ENCODE results near the gene SHANK1.

Gene SHANK1

DNA sequence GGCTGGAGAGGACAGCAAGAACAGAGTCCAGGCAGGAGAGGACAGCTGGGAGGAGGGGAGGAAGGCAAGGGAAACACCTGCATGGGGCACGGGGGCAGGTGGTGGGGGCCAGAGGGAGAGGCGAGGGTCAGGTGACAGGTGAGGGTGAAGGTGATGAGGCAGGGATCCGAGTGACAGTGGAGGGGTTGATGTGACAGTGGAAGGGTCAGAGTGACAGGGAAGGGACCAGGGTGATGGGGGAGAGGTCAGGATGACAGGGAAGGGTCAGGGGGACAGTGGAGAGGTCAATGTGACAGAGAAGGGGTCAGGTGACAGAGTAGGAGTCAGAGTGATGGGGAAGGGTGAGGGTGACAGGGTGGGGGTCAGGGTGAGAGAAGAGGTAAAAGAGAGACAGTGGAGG, 41.3 kb downstream of the SHANK1 start:
- peaks cover 36% of the 10 kb centered on the region for H3K27me3 ChIP-seq (ENCODE audit: control insufficient read depth, insufficient read depth, low read length)
- H3K4me3 ChIP-seq (ENCODE audit: low read depth, low read length), result no peak overlapping the region
- H3K9me3 ChIP-seq (ENCODE audit: control insufficient read depth, insufficient read depth, low read length), result no peaks in the 10 kb centered on the region
- H3K27ac ChIP-seq (ENCODE audit: low read depth, low read length), result no peak overlapping the region
- H3K4me1 ChIP-seq (ENCODE audit: control insufficient read depth, insufficient read depth, low read length), result peaks cover 6% of the 10 kb centered on the region
- no peak overlapping the region for H3K9ac ChIP-seq (ENCODE audit: low read depth, low read length)
- no peaks in the 10 kb centered on the region for H3K36me3 ChIP-seq (ENCODE audit: control insufficient read depth, insufficient read depth, low read length)

DNA sequence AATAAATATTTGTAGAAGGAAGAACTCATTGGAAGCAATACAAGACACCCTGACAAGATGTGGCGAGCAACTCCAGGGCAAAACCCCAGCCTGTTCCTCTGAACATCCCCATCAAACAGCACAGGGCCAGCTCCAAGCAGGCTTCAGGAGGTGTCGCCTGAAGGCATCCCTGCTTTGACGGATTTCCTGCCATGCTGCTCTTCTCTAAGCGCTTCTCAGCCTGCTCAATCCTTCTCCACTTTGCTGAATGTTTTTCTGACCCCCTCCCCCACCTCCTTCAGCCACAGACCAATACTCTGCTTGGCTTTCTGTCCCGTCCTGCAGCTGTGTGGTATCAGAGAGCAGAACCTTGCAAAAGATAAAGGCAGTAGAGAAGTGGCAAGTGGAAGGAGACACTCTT, 42.0 kb downstream of the SHANK1 start:
- Histone ChIP-seq H3K4me3 (ENCODE audit: low read depth, low read length) (no peak overlapping the region), H3K9ac (ENCODE audit: low read depth, low read length) (no peak overlapping the region), H3K27me3 (ENCODE audit: control insufficient read depth, insufficient read depth, low read length) (peaks cover 36% of the 10 kb centered on the region), H3K36me3 (ENCODE audit: control insufficient read depth, insufficient read depth, low read length) (no peaks in the 10 kb centered on the region), H3K4me1 (ENCODE audit: control insufficient read depth, insufficient read depth, low read length) (peaks cover 8% of the 10 kb centered on the region), H3K27ac (ENCODE audit: low read depth, low read length) (peak overlapping the region; percentile 14), H3K9me3 (ENCODE audit: control insufficient read depth, insufficient read depth, low read length) (no peaks in the 10 kb centered on the region)

DNA sequence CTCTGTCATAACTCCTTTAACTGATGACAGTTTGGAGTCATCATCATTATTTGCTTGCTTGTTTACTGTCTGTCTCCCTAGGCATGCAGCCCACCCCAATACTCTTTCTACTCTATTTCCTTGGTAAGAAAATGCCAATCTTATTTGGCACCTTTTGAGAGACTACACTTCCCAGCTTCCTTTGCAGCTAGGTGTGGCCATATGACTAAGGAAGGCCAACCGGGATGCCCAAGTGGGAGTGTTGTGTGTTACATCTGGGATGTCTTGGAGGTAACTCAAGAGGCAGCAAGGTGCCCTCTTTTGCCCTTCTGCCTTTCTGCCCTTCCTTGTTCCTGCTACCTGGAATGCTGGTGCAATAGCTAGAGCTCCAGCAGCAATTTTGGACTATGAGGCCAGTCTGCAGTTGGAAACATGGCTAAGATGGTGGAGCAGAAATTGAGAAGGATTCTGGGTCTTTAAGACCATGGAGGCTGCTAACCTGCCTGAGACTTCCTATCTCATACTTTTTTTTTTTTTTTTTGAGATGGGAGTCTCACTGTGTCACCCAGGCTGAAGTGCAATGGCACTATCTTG, 42.9 kb downstream of the SHANK1 start:
- Histone ChIP-seq H3K27me3 (ENCODE audit: control insufficient read depth, insufficient read depth, low read length) (peaks cover 40% of the 10 kb centered on the region), H3K9me3 (ENCODE audit: control insufficient read depth, insufficient read depth, low read length) (no peaks in the 10 kb centered on the region), H3K4me3 (ENCODE audit: low read depth, low read length) (no peak overlapping the region), H3K4me1 (ENCODE audit: control insufficient read depth, insufficient read depth, low read length) (peaks cover 8% of the 10 kb centered on the region), H3K9ac (ENCODE audit: low read depth, low read length) (no peak overlapping the region), H3K36me3 (ENCODE audit: control insufficient read depth, insufficient read depth, low read length) (no peaks in the 10 kb centered on the region), H3K27ac (ENCODE audit: low read depth, low read length) (no peak overlapping the region)

GRCh38 chr19:50673118-50673517, 46.5 kb downstream of the SHANK1 start:
- Histone ChIP-seq H3K4me3 (ENCODE audit: low read depth, low read length) (no peak overlapping the region), H3K4me1 (ENCODE audit: control insufficient read depth, insufficient read depth, low read length) (peaks cover 8% of the 10 kb centered on the region), H3K27ac (ENCODE audit: low read depth, low read length) (no peak overlapping the region), H3K27me3 (ENCODE audit: control insufficient read depth, insufficient read depth, low read length) (peaks cover 42% of the 10 kb centered on the region), H3K9ac (ENCODE audit: low read depth, low read length) (no peak overlapping the region), H3K36me3 (ENCODE audit: control insufficient read depth, insufficient read depth, low read length) (no peaks in the 10 kb centered on the region), H3K9me3 (ENCODE audit: control insufficient read depth, insufficient read depth, low read length) (no peaks in the 10 kb centered on the region)

- no peak overlapping the region for H3K9ac ChIP-seq (ENCODE audit: low read depth, low read length)
- H3K27me3 ChIP-seq (ENCODE audit: control insufficient read depth, insufficient read depth, low read length), result peaks cover 65% of the 10 kb centered on the region
- no peak overlapping the region for H3K27ac ChIP-seq (ENCODE audit: low read depth, low read length)
- no peaks in the 10 kb centered on the region for H3K36me3 ChIP-seq (ENCODE audit: control insufficient read depth, insufficient read depth, low read length)
- H3K4me1 ChIP-seq (ENCODE audit: control insufficient read depth, insufficient read depth, low read length), result 0 out of 2 replicates have a peak, but pooled peaks cover 3% of the 10 kb centered on the region
- H3K9me3 ChIP-seq (ENCODE audit: control insufficient read depth, insufficient read depth, low read length), result no peaks in the 10 kb centered on the region
- no peak overlapping the region for H3K4me3 ChIP-seq (ENCODE audit: low read depth, low read length)
Measured at GRCh38 chr19:50670102-50670380, 49.6 kb downstream of the SHANK1 start.

- 0 out of 2 replicates have a peak, but pooled peaks cover 3% of the 10 kb centered on the region for H3K4me1 ChIP-seq (ENCODE audit: control insufficient read depth, insufficient read depth, low read length)
- no peak overlapping the region for H3K4me3 ChIP-seq (ENCODE audit: low read depth, low read length)
- peaks cover 65% of the 10 kb centered on the region for H3K27me3 ChIP-seq (ENCODE audit: control insufficient read depth, insufficient read depth, low read length)
- H3K36me3 ChIP-seq (ENCODE audit: control insufficient read depth, insufficient read depth, low read length), result no peaks in the 10 kb centered on the region
- H3K9ac ChIP-seq (ENCODE audit: low read depth, low read length), result no peak overlapping the region
- no peak overlapping the region for H3K27ac ChIP-seq (ENCODE audit: low read depth, low read length)
- H3K9me3 ChIP-seq (ENCODE audit: control insufficient read depth, insufficient read depth, low read length), result no peaks in the 10 kb centered on the region
Measured at GRCh38 chr19:50669302-50670101, 50.1 kb downstream of the SHANK1 start.

- no peak overlapping the region for H3K27ac ChIP-seq (ENCODE audit: low read depth, low read length)
- H3K27me3 ChIP-seq (ENCODE audit: control insufficient read depth, insufficient read depth, low read length), result peaks cover 62% of the 10 kb centered on the region
- no peaks in the 10 kb centered on the region for H3K36me3 ChIP-seq (ENCODE audit: control insufficient read depth, insufficient read depth, low read length)
- 0 out of 2 replicates have a peak, but pooled peaks cover 3% of the 10 kb centered on the region for H3K4me1 ChIP-seq (ENCODE audit: control insufficient read depth, insufficient read depth, low read length)
- H3K9ac ChIP-seq (ENCODE audit: low read depth, low read length), result no peak overlapping the region
- H3K9me3 ChIP-seq (ENCODE audit: control insufficient read depth, insufficient read depth, low read length), result no peaks in the 10 kb centered on the region
- no peak overlapping the region for H3K4me3 ChIP-seq (ENCODE audit: low read depth, low read length)
Measured at GRCh38 chr19:50668879-50669278, 50.7 kb downstream of the SHANK1 start.

- Histone ChIP-seq H3K4me1 (ENCODE audit: control insufficient read depth, insufficient read depth, low read length) (0 out of 2 replicates have a peak, but pooled peaks cover 3% of the 10 kb centered on the region), H3K9ac (ENCODE audit: low read depth, low read length) (no peak overlapping the region), H3K27ac (ENCODE audit: low read depth, low read length) (no peak overlapping the region), H3K36me3 (ENCODE audit: control insufficient read depth, insufficient read depth, low read length) (no peaks in the 10 kb centered on the region), H3K4me3 (ENCODE audit: low read depth, low read length) (peak overlapping the region; percentile 32; the same call in 1 of the 2 replicates), H3K27me3 (ENCODE audit: control insufficient read depth, insufficient read depth, low read length) (peaks cover 61% of the 10 kb centered on the region), H3K9me3 (ENCODE audit: control insufficient read depth, insufficient read depth, low read length) (no peaks in the 10 kb centered on the region)
Measured at GRCh38 chr19:50668416-50668815, 51.2 kb downstream of the SHANK1 start.

- Histone ChIP-seq H3K27ac (ENCODE audit: low read depth, low read length) (no peak overlapping the region), H3K9ac (ENCODE audit: low read depth, low read length) (no peak overlapping the region), H3K27me3 (ENCODE audit: control insufficient read depth, insufficient read depth, low read length) (peaks cover 55% of the 10 kb centered on the region), H3K36me3 (ENCODE audit: control insufficient read depth, insufficient read depth, low read length) (no peaks in the 10 kb centered on the region), H3K9me3 (ENCODE audit: control insufficient read depth, insufficient read depth, low read length) (no peaks in the 10 kb centered on the region), H3K4me3 (ENCODE audit: low read depth, low read length) (no peak overlapping the region; the same call in 1 of the 2 replicates), H3K4me1 (ENCODE audit: control insufficient read depth, insufficient read depth, low read length) (no peaks in the 10 kb centered on the region)
Measured at GRCh38 chr19:50667759-50668231, 51.8 kb downstream of the SHANK1 start.

GRCh38 chr19:50667177-50667758, 52.3 kb downstream of the SHANK1 start:
- H3K4me1 ChIP-seq (ENCODE audit: control insufficient read depth, insufficient read depth, low read length), result no peaks in the 10 kb centered on the region
- H3K27ac ChIP-seq (ENCODE audit: low read depth, low read length), result no peak overlapping the region
- no peak overlapping the region for H3K4me3 ChIP-seq (ENCODE audit: low read depth, low read length)
- no peak overlapping the region for H3K9ac ChIP-seq (ENCODE audit: low read depth, low read length)
- no peaks in the 10 kb centered on the region for H3K9me3 ChIP-seq (ENCODE audit: control insufficient read depth, insufficient read depth, low read length)
- no peaks in the 10 kb centered on the region for H3K36me3 ChIP-seq (ENCODE audit: control insufficient read depth, insufficient read depth, low read length)
- H3K27me3 ChIP-seq (ENCODE audit: control insufficient read depth, insufficient read depth, low read length), result peaks cover 51% of the 10 kb centered on the region

Data from HUES48 (cell line).